ENCODE data around the gene MCCC2. TPM values are rescaled to one million over a fixed set of nuclear protein-coding genes. Genes with fewer than 3 reads are reported as not detected.
"Not testable (repeated sequence)": the region's sequence is repeated elsewhere in the genome, so short reads cannot be mapped to it uniquely, and the experiment has no call there.

Gene MCCC2
- total RNA-seq, 1 donor from 2014 or later, result 26.7 TPM

- no peak for DNase-seq (ENCODE audit: low read depth, low spot score)
Measured at GRCh38 chr5:71662381-71662780, 75.2 kb downstream of the MCCC2 start.

- no peak for DNase-seq (ENCODE audit: low read depth, low spot score)
Measured at GRCh38 chr5:71663191-71663969, 76.2 kb downstream of the MCCC2 start.

GRCh38 chr5:71664615-71665014 lies 77.5 kb downstream of the MCCC2 start:
- DNase-seq (ENCODE audit: low read depth, low spot score), result not testable (repeated sequence)

GRCh38 chr5:71666321-71666720 lies 79.2 kb downstream of the MCCC2 start:
- DNase-seq (ENCODE audit: low read depth, low spot score), result no peak

GRCh38 chr5:71677977-71678376 lies 90.8 kb downstream of the MCCC2 start:
- no peak for DNase-seq (ENCODE audit: low read depth, low spot score)

GRCh38 chr5:71679714-71680113 lies 92.6 kb downstream of the MCCC2 start:
- no peak for DNase-seq (ENCODE audit: low read depth, low spot score)

- DNase-seq (ENCODE audit: low read depth, low spot score), result no peak
Measured at GRCh38 chr5:71680510-71680909, 93.4 kb downstream of the MCCC2 start.

- peak; percentile 73 for DNase-seq (ENCODE audit: low read depth, low spot score)
Measured at GRCh38 chr5:71681296-71681695, 94.2 kb downstream of the MCCC2 start.

GRCh38 chr5:71684309-71684708 lies 97.2 kb downstream of the MCCC2 start:
- no peak for DNase-seq (ENCODE audit: low read depth, low spot score)

GRCh38 chr5:71693828-71694427 lies 106.8 kb downstream of the MCCC2 start:
- no peak for DNase-seq (ENCODE audit: low read depth, low spot score)

GRCh38 chr5:71695071-71695470 lies 107.9 kb downstream of the MCCC2 start:
- no peak for DNase-seq (ENCODE audit: low read depth, low spot score)

GRCh38 chr5:71695595-71695994 lies 108.5 kb downstream of the MCCC2 start:
- no peak for DNase-seq (ENCODE audit: low read depth, low spot score)

- DNase-seq (ENCODE audit: low read depth, low spot score), result no peak
Measured at GRCh38 chr5:71697967-71698366, 110.8 kb downstream of the MCCC2 start.

- peak; percentile 54 for DNase-seq (ENCODE audit: low read depth, low spot score)
Measured at GRCh38 chr5:71699233-71699632, 112.1 kb downstream of the MCCC2 start.

- DNase-seq (ENCODE audit: low read depth, low spot score), result no peak
Measured at GRCh38 chr5:71699751-71700150, 112.6 kb downstream of the MCCC2 start.

GRCh38 chr5:71700803-71701202 lies 113.7 kb downstream of the MCCC2 start:
- no peak for DNase-seq (ENCODE audit: low read depth, low spot score)

GRCh38 chr5:71701407-71701806 lies 114.3 kb downstream of the MCCC2 start:
- DNase-seq (ENCODE audit: low read depth, low spot score), result no peak

- DNase-seq (ENCODE audit: low read depth, low spot score), result no peak
Measured at GRCh38 chr5:71703941-71704340, 116.8 kb downstream of the MCCC2 start.

GRCh38 chr5:71705421-71705820 lies 118.3 kb downstream of the MCCC2 start:
- DNase-seq (ENCODE audit: low read depth, low spot score), result no peak

GRCh38 chr5:71706906-71707305 lies 119.8 kb downstream of the MCCC2 start:
- DNase-seq (ENCODE audit: low read depth, low spot score), result no peak

All from pulmonary artery endothelial cell (primary cell).